ENCODE measurements around the gene DBNDD1. TPM values are rescaled to one million over a fixed set of nuclear protein-coding genes. Genes with fewer than 3 reads are reported as not detected.
"Not testable (repeated sequence)": the region's sequence is repeated elsewhere in the genome, so short reads cannot be mapped to it uniquely, and the experiment has no call there.

DBNDD1 gene
- total RNA-seq: 1 to 10 TPM; 2.2 to 2.6 TPM
- long read RNA-seq, partial matches to known transcripts: 0 of 2 reads
- long read RNA-seq, other reads (novel, unspliced or antisense): 0 of 2 reads

- no peak for DNase-seq
- ATAC-seq: peak; percentile 7 to 17
- intact Hi-C loops (cut with DNase I): no loop called here
These were observed at the start of gene DBNDD1 for GRCh38 chr16:90018652-90019542. DBNDD1 (minus strand) TSS chr16:90019456; CDS start chr16:90019341, 115 bp downstream.

GRCh38 chr16:90061437-90061836 lies 42.2 kb upstream of the DBNDD1 start:
- ATAC-seq (no peak), DNase-seq (no peak)
- intact Hi-C loops (cut with DNase I): no loop called here

- DNase-seq (no peak), ATAC-seq (no peak)
- intact Hi-C loops (cut with DNase I): no loop called here
These were observed 38.5 kb upstream of the DBNDD1 start for GRCh38 chr16:90057738-90058173.

- DNase-seq; intact Hi-C loops (cut with DNase I); ATAC-seq: not testable (repeated sequence)
These were observed 37.3 kb upstream of the DBNDD1 start for GRCh38 chr16:90056521-90056920.

GRCh38 chr16:90055371-90055770 lies 36.1 kb upstream of the DBNDD1 start:
- intact Hi-C loops (cut with DNase I): no loop called here

GRCh38 chr16:90054554-90054953 lies 35.3 kb upstream of the DBNDD1 start:
- intact Hi-C loops (cut with DNase I): no loop called here
- no peak for ATAC-seq
- DNase-seq: no peak

More at GRCh38 chr16:90055371-90055770, 36.1 kb upstream of the DBNDD1 start:
- DNase-seq (no peak), ATAC-seq (no peak)

- intact Hi-C loops (cut with DNase I): no loop called here
- DNase-seq (no peak), ATAC-seq (no peak)
These were observed 34.7 kb upstream of the DBNDD1 start for GRCh38 chr16:90053902-90054500.

- DNase-seq (no peak), ATAC-seq (no peak)
- intact Hi-C loops (cut with DNase I): no loop called here
These were observed 31.7 kb upstream of the DBNDD1 start for GRCh38 chr16:90050969-90051368.

- intact Hi-C loops (cut with DNase I): no loop called here
- ATAC-seq: no peak
- DNase-seq: no peak
These were observed 29.6 kb upstream of the DBNDD1 start for GRCh38 chr16:90048737-90049330.

- intact Hi-C loops (cut with DNase I): no loop called here
- no peak for ATAC-seq
- DNase-seq: no peak
These were observed 29.1 kb upstream of the DBNDD1 start for GRCh38 chr16:90048347-90048722.

GRCh38 chr16:90047714-90048346 lies 28.6 kb upstream of the DBNDD1 start:
- ATAC-seq (peak; percentile 16 to 17), DNase-seq (no peak)
- intact Hi-C loops (cut with DNase I): no loop called here

- ATAC-seq: peak; percentile 84 to 85
- peak; percentile 80 for DNase-seq
These were observed 27.9 kb upstream of the DBNDD1 start for GRCh38 chr16:90046971-90047713.

GRCh38 chr16:90046122-90046970 lies 27.1 kb upstream of the DBNDD1 start:
- DNase-seq (no peak), ATAC-seq (peak; percentile 4 to 7)
- intact Hi-C loops (cut with DNase I): no loop called here

More at GRCh38 chr16:90046971-90047713, 27.9 kb upstream of the DBNDD1 start:
- intact Hi-C loops (cut with DNase I): no loop called here

- DNase-seq: no peak
- intact Hi-C loops (cut with DNase I): no loop called here
- ATAC-seq: no peak
These were observed 24.9 kb upstream of the DBNDD1 start for GRCh38 chr16:90044111-90044551.

- ATAC-seq: no peak
- no peak for DNase-seq
- intact Hi-C loops (cut with DNase I): no loop called here
These were observed 24.3 kb upstream of the DBNDD1 start for GRCh38 chr16:90043526-90043925.

GRCh38 chr16:90042946-90043514 lies 23.8 kb upstream of the DBNDD1 start:
- DNase-seq (no peak), ATAC-seq (no peak)
- intact Hi-C loops (cut with DNase I): no loop called here

- intact Hi-C loops (cut with DNase I): no loop called here
- DNase-seq: no peak
- no peak for ATAC-seq
These were observed 22.7 kb upstream of the DBNDD1 start for GRCh38 chr16:90041896-90042473.

Measured in left cardiac atrium (tissue), 4 donors.